ENCODE results near the gene DISP2. TPM values are rescaled to one million over a fixed set of nuclear protein-coding genes. Genes with fewer than 3 reads are reported as not detected.

The DISP2 gene
- total RNA-seq, 1 donor from 2014 or later, result 3.7 TPM

GRCh38 chr15:40366457-40367370 is 8.7 kb downstream of the DISP2 start:
- TF ChIP-seq CTCF (IDR thresholded peaks at IDR 0.05; ENCODE audit: insufficient read depth, low read depth, low read length), result no peak
- no peak for TF ChIP-seq EZH2 (IDR thresholded peaks at IDR 0.05; ENCODE audit: insufficient read depth, low read length)
- H3K9me3 Mint-ChIP-seq (ENCODE audit: unreplicated experiment), result peaks cover 6% of the 10 kb centered on the region
- Histone ChIP-seq H3K79me2 (ENCODE audit: insufficient read depth, low read length) (no peaks in the 10 kb centered on the region), H3K27me3 (ENCODE audit: insufficient read depth, low read length) (peaks cover 7% of the 10 kb centered on the region), H3K9ac (ENCODE audit: low read length) (no peak overlapping the region), H3K4me2 (ENCODE audit: low read length) (no peak overlapping the region), H3K36me3 (ENCODE audit: insufficient read depth, low read length) (no peaks in the 10 kb centered on the region), H4K20me1 (ENCODE audit: insufficient read depth, low read length) (no peaks in the 10 kb centered on the region), H3K9me3 (ENCODE audit: insufficient read depth, low read depth, low read length) (no peaks in the 10 kb centered on the region), H2AFZ (ENCODE audit: low read depth, low read length) (no peak overlapping the region), H3K27ac (ENCODE audit: low read depth, low read length) (no peak overlapping the region), H3K4me1 (ENCODE audit: insufficient read depth, low read length) (peaks cover 4% of the 10 kb centered on the region), H3K4me3 (ENCODE audit: insufficient read depth, low read depth, low read length) (no peak overlapping the region)
- H3K27ac Mint-ChIP-seq (ENCODE audit: unreplicated experiment), result no peak overlapping the region
- H3K27me3 Mint-ChIP-seq (ENCODE audit: low read depth, unreplicated experiment), result peaks cover 57% of the 10 kb centered on the region
- no peak overlapping the region for H3K4me3 Mint-ChIP-seq (ENCODE audit: unreplicated experiment)
- no peak for DNase-seq (ENCODE audit: low read depth)
- no peak for FAIRE-seq
- H3K36me3 Mint-ChIP-seq (ENCODE audit: low read depth, unreplicated experiment), result no peaks in the 10 kb centered on the region
- H3K4me1 Mint-ChIP-seq (ENCODE audit: low read depth, unreplicated experiment), result no peaks in the 10 kb centered on the region

- Mint-ChIP-seq H3K27ac (ENCODE audit: unreplicated experiment) (no peak overlapping the region), H3K9me3 (ENCODE audit: unreplicated experiment) (peaks cover 6% of the 10 kb centered on the region), H3K27me3 (ENCODE audit: low read depth, unreplicated experiment) (peaks cover 53% of the 10 kb centered on the region), H3K4me1 (ENCODE audit: low read depth, unreplicated experiment) (no peaks in the 10 kb centered on the region), H3K36me3 (ENCODE audit: low read depth, unreplicated experiment) (no peaks in the 10 kb centered on the region), H3K4me3 (ENCODE audit: unreplicated experiment) (no peak overlapping the region)
- H3K79me2 ChIP-seq (ENCODE audit: insufficient read depth, low read length), result no peaks in the 10 kb centered on the region
- DNase-seq (ENCODE audit: low read depth) (no peak), FAIRE-seq (no peak)
- peak overlapping the region; percentile 86 for H3K4me2 ChIP-seq (ENCODE audit: low read length)
- H3K4me1 ChIP-seq (ENCODE audit: insufficient read depth, low read length), result peaks cover 4% of the 10 kb centered on the region
- H3K9me3 ChIP-seq (ENCODE audit: insufficient read depth, low read depth, low read length), result no peaks in the 10 kb centered on the region
- peaks cover under 1% of the 10 kb centered on the region for H3K27me3 ChIP-seq (ENCODE audit: insufficient read depth, low read length)
- no peaks in the 10 kb centered on the region for H4K20me1 ChIP-seq (ENCODE audit: insufficient read depth, low read length)
- TF ChIP-seq EZH2 (IDR thresholded peaks at IDR 0.05; ENCODE audit: insufficient read depth, low read length) (peak; percentile 12), CTCF (IDR thresholded peaks at IDR 0.05; ENCODE audit: insufficient read depth, low read depth, low read length) (no peak)
- peak overlapping the region; percentile 88 for H2AFZ ChIP-seq (ENCODE audit: low read depth, low read length)
- H3K9ac ChIP-seq (ENCODE audit: low read length), result no peak overlapping the region
- no peaks in the 10 kb centered on the region for H3K36me3 ChIP-seq (ENCODE audit: insufficient read depth, low read length)
- H3K4me3 ChIP-seq (ENCODE audit: insufficient read depth, low read depth, low read length), result no peak overlapping the region
- no peak overlapping the region for H3K27ac ChIP-seq (ENCODE audit: low read depth, low read length)
Measured at GRCh38 chr15:40367371-40367685, 9.3 kb downstream of the DISP2 start.
